IPS-15b (cell line): Measurements from ENCODE around the gene NHLRC2.
"Not testable (repeated sequence)": the region's sequence is repeated elsewhere in the genome, so short reads cannot be mapped to it uniquely, and the experiment has no call there.

ENCODE experiments used
- H3K27me3 ChIP-seq: one replicate; pipeline ENCODE4 v1.6.1; 2013; ENCODE audit warnings: low read length; ENCODE audit not compliant: control insufficient read depth, insufficient read depth
- H3K36me3 ChIP-seq: one replicate; pipeline ENCODE4 v1.6.1; 2013; ENCODE audit warnings: low read length; ENCODE audit not compliant: control insufficient read depth, insufficient read depth
- H3K4me1 ChIP-seq: one replicate; pipeline ENCODE4 v1.6.1; 2013; ENCODE audit warnings: mild to moderate bottlenecking, low read length; ENCODE audit not compliant: control insufficient read depth, insufficient read depth
- H3K4me3 ChIP-seq: one replicate; pipeline ENCODE4 v1.5.1; 2013; ENCODE audit warnings: low read depth, low read length
- H3K9ac ChIP-seq: one replicate; pipeline ENCODE4 v1.6.1; 2013; ENCODE audit warnings: low read depth, mild to moderate bottlenecking, low read length
- H3K9me3 ChIP-seq: one replicate; pipeline ENCODE4 v1.6.1; 2013; ENCODE audit warnings: mild to moderate bottlenecking, low read length; ENCODE audit not compliant: control insufficient read depth, insufficient read depth

Gene NHLRC2, protein sequence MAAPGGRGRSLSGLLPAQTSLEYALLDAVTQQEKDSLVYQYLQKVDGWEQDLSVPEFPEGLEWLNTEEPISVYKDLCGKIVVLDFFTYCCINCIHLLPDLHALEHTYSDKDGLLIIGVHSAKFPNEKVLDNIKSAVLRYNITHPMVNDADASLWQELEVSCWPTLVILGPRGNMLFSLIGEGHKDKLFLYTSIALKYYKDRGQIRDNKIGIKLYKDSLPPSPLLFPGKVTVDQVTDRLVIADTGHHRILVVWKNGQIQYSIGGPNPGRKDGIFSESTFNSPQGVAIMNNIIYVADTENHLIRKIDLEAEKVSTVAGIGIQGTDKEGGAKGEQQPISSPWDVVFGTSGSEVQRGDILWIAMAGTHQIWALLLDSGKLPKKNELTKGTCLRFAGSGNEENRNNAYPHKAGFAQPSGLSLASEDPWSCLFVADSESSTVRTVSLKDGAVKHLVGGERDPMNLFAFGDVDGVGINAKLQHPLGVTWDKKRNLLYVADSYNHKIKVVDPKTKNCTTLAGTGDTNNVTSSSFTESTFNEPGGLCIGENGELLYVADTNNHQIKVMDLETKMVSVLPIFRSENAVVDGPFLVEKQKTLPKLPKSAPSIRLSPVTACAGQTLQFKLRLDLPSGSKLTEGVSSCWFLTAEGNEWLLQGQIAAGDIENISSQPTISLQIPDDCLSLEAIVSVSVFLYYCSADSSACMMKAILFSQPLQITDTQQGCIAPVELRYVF

DNA sequence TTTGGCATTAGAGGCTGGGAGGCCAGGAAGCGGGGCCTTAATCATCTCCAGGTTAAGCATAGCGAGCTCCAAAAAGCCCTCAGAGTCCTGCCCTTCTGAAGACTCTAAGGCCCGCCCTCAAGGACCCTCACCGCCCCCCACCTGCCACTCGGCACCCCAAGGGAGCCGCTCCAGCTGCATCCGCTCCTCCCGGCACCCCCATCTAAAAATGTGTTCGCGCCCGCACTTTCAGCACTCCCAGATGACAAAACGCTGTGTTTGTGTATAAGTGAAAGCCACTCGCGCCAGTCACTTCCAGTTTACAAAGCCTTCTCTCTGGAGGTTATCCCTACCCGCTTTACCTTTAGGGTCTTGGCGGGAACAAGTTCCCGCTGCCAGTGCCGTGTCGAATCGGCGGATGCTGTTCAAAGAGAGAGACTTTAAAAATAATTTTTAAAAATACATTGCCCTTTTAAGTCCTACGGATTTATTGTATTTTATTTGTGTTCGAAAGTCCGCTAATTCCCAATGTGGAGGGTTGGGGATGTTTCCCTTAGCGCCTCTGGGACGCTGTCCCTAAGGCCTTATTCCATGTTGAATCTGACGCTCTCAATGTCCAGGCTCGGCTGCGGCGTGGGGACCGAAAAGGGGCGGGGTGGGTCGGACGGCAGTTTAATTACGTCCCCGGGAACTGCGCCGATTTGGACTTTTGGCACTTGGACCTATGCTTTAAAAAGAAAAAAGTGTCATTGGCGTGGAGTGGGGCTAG lies at the start of gene NHLRC2, which contains the start of gene DCLRE1A:
Gene NHLRC2, plus strand, starts transcription at position 649 of the 748 bp plus-strand sequence. CDS start 212 bp downstream, outside the sequence.
Gene DCLRE1A, minus strand, starts transcription at position 70 of the 748 bp plus-strand sequence. CDS start 900 bp downstream, outside the sequence.
- peaks cover 2% of the 10 kb centered on the region for H3K4me1 ChIP-seq

DNA sequence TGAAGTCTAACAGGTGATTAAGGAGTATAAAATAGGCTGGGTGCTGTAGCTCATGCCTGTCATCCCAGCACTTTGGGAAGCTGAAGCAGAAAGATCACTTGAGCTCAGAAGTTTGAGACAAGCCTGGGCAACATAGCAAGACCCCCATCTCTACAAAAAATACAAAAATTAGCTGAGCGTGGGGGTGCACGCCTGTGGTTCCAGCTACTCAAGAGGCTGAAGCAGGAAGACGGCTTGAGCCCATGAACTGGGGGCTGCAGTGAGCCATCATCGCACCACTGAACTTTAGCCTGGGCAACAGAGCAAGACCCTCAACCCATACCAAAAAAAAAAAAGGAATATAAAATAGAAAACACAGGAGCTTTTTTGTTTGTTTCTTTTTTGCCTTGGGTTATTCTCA lies 48.0 kb upstream of the NHLRC2 start:
- Histone ChIP-seq H3K9ac (no peak overlapping the region), H3K9me3 (no peaks in the 10 kb centered on the region), H3K4me1 (no peaks in the 10 kb centered on the region), H3K36me3 (no peaks in the 10 kb centered on the region), H3K27me3 (no peaks in the 10 kb centered on the region), H3K4me3 (no peak overlapping the region)

More for the DNA sequence above, at the start of gene NHLRC2, which contains the start of gene DCLRE1A:
- peak within 1 kb of the TSS; percentile 93 for H3K4me3 ChIP-seq
- no peaks in the 10 kb centered on the region for H3K9me3 ChIP-seq
- H3K36me3 ChIP-seq: no peaks in the 10 kb centered on the region
- H3K27me3 ChIP-seq: no peaks in the 10 kb centered on the region
- peak within 1 kb of the TSS; percentile 93 for H3K9ac ChIP-seq

DNA sequence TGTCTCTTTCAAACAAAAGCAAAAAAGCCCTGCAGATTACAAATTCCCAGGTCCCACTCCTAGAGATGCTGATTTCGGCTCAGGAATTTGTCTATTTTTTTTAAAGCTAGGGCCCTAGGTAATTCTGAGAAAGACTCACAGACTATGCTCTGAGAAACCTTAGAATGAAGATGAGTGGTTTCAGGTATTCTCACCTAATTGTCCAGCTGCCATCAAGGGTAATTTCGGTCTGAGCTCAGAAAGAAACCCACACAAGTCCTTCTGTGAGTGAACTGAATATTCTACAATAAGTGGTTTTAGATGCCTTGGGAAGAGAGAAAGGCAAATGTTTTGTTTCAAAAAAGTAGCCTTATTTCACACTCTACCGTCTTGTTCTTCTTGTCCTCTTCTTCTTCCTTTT lies 46.3 kb upstream of the NHLRC2 start:
- Histone ChIP-seq H3K4me3 (no peak overlapping the region), H3K4me1 (no peaks in the 10 kb centered on the region), H3K9me3 (no peaks in the 10 kb centered on the region), H3K9ac (no peak overlapping the region), H3K27me3 (no peaks in the 10 kb centered on the region), H3K36me3 (no peaks in the 10 kb centered on the region)

DNA sequence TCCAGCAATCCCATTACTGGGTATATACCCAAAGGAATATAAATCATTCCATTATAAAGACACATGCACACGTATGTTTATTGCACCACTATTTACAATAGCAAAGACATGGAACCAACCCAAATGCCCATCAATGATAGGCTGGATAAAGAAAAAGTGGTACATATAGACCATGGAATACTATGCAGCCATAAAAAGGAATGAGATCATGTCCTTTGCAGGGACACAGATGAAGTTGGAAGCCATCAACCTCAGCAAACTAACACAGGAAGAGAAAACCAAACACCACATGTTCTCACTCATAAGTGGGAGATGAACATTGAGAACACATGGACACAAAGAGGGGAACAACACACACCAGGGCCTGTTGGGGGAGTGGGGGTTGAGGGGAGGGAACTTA lies 39.8 kb upstream of the NHLRC2 start:
- H3K4me3 ChIP-seq, H3K4me1 ChIP-seq, H3K9ac ChIP-seq, H3K27me3 ChIP-seq, H3K36me3 ChIP-seq, H3K9me3 ChIP-seq: not testable (repeated sequence)

DNA sequence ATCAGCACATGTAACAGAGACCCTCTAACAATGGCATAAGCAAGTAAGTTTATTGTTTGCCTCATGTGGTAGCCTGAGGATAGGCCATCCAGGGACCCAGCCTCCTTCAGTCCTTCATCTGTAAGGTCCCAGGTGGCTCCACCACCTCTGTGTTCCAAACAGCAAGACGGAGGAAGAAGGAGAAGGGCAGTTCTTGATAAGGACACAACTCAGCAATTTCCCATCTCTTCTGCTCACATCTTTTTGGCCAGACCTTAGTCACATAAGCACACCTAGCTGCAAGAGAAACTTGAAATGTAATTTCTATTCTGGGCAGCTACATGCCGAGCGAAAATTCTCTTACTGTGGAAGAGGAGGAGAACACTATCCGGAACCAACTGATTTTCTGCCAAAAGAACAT lies 34.5 kb upstream of the NHLRC2 start:
- no peaks in the 10 kb centered on the region for H3K36me3 ChIP-seq
- no peak overlapping the region for H3K9ac ChIP-seq
- H3K9me3 ChIP-seq: no peaks in the 10 kb centered on the region
- H3K4me3 ChIP-seq: no peak overlapping the region
- H3K27me3 ChIP-seq: no peaks in the 10 kb centered on the region
- peaks cover 13% of the 10 kb centered on the region for H3K4me1 ChIP-seq

DNA sequence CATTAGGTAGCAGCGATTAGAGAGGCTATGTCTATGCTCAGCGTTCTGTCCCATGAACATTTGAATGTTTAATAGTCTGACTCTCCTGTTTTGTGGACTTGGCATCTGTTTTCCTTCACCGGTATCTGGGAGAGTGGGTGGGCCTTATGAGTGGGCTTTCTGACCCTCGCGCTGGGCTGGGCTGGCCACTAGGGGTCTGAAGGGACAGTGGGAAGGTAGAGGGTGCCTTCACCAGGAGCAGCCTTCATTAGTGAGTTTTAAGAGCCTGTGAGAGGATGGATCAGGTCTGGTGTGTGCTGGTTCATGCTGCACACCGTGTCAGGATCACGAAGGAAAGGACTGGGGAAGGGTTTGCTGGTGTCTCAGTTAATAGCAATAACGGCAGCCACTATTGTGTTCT lies 34.0 kb upstream of the NHLRC2 start:
- H3K27me3 ChIP-seq: no peaks in the 10 kb centered on the region
- peaks cover 13% of the 10 kb centered on the region for H3K4me1 ChIP-seq
- H3K36me3 ChIP-seq: no peaks in the 10 kb centered on the region
- no peak overlapping the region for H3K4me3 ChIP-seq
- no peak overlapping the region for H3K9ac ChIP-seq
- no peaks in the 10 kb centered on the region for H3K9me3 ChIP-seq

DNA sequence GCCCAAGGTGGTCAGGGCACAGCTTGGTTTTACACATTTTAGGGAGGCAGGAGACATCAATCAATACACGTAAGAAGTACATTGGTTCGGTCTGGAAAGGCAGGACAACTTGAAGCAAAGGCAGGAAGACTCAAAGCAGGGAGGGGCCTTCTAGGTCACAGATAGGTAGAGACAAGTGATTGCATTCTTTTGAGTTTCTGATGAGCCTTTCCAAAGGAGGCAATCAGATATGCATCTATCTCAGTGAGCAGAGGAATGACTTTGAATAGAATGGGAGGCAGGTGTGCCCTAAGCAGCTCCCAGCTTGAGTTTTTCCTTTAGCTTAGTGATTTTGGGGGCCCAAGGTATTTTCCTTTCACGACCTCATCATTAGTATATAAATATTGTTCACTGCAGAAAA lies 33.2 kb upstream of the NHLRC2 start:
- H3K36me3 ChIP-seq, H3K9me3 ChIP-seq, H3K27me3 ChIP-seq, H3K9ac ChIP-seq, H3K4me3 ChIP-seq: not testable (repeated sequence)
- H3K4me1 ChIP-seq: peaks cover 13% of the 10 kb centered on the region

DNA sequence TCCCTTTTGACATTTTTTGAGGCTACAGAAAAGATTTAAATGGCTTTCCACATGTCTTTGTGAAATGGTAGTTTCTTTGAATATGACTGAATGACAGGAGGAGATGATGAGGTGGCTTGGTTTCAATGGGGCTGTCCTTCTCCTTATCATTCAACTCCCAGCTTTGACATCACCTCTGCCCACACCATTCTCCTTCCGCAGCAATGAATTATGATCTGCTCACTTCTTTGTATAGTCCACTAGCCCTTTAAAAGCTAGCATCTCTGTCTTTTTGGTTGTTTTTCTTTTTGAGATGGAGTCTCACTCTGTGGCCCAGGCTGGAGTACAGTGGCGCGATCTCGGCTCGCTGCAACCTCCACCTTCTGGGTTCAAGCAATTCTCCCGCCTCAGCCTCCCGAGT lies 32.3 kb upstream of the NHLRC2 start:
- Histone ChIP-seq H3K36me3 (no peaks in the 10 kb centered on the region), H3K4me1 (peaks cover 13% of the 10 kb centered on the region), H3K4me3 (no peak overlapping the region), H3K27me3 (no peaks in the 10 kb centered on the region), H3K9ac (no peak overlapping the region), H3K9me3 (no peaks in the 10 kb centered on the region)

DNA sequence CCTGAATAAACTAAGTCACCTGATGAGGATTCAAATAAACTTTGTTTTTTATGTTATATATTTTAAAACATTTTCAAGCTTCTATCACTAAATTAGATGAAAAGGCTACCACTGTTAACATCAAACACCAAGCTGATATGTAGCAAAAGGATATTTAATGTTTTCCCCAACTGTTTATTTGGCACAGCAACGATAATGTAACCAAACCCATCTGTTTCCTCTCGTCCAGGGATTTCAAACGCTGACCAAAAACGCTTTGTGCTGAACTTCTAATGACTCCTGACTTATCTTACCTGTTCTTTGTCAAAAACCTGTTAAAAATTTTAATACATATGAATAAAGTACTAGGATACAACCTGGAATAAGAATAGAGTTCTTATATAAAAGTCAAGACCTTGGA lies 31.1 kb upstream of the NHLRC2 start:
- H3K9ac ChIP-seq: no peak overlapping the region
- H3K4me3 ChIP-seq: no peak overlapping the region
- no peaks in the 10 kb centered on the region for H3K36me3 ChIP-seq
- no peaks in the 10 kb centered on the region for H3K27me3 ChIP-seq
- H3K9me3 ChIP-seq: no peaks in the 10 kb centered on the region
- H3K4me1 ChIP-seq: peaks cover 13% of the 10 kb centered on the region

DNA sequence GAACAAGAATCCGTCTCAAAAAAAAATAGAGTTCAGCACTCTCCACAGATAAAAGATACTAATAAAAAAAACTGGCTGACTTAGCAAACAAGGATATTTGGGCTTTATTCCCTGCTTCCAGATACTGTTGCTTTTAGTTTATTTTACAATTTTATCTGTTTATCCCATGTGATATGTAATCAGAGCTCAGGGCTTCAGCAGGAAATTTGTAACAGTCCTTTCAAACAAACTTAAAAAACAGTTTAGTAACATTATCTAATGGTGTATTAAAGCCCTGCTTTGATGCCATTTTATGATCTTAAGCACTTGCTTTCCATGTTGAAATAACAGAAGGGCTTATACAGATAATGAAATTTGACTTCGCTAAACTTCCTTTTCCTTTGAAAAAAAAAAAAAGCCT lies 28.7 kb upstream of the NHLRC2 start:
- H3K4me3 ChIP-seq: no peak overlapping the region
- H3K27me3 ChIP-seq: no peaks in the 10 kb centered on the region
- no peaks in the 10 kb centered on the region for H3K36me3 ChIP-seq
- no peak overlapping the region for H3K9ac ChIP-seq
- H3K4me1 ChIP-seq: peaks cover 9% of the 10 kb centered on the region
- no peaks in the 10 kb centered on the region for H3K9me3 ChIP-seq

DNA sequence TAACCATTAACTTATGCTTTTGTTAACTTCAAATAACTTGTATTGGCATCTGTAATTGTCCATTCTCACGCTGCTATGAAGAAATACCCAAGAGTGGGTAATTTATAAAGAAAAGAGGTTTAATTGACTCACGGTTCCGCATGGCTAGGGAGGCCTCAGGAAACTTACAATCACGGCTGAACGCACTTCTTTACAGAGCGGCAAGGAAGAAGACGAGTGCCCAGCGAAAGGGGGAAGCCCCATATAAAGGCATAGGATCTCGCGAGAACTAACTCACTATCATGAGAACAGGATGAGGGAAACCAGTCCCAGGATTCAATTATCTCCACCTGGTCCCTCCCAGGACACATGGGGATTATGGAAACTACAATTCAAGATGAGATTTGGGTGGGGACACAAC lies 25.9 kb upstream of the NHLRC2 start:
- H3K4me1 ChIP-seq, H3K36me3 ChIP-seq, H3K9me3 ChIP-seq, H3K9ac ChIP-seq, H3K4me3 ChIP-seq, H3K27me3 ChIP-seq: not testable (repeated sequence)
